GM23338 (cell line): ENCODE measurements around the gene CHST15. TPM values are rescaled to one million over a fixed set of nuclear protein-coding genes. Genes with fewer than 3 reads are reported as not detected.

ENCODE experiments used
- ATAC-seq: fragments of 200-7000 bp; cut with Tn5 transposase; 3 replicates; pipeline ENCODE4 v1.9.1; 2020
- DNase-seq: peaks from one replicate; pipeline ENCODE4 v3.0.0-alpha.2; 2015; ENCODE audit warnings: low spot score
- H2AFZ ChIP-seq: fragments of 200-600 bp; sonication (generic); 2 replicates; pipeline ENCODE4 v1.8.0; 2016; ENCODE audit warnings: antibody characterized with exemption, mild to moderate bottlenecking, moderate library complexity
- H3F3A ChIP-seq: fragments of 200-600 bp; sonication (generic); replicated peaks from 2 replicates; pipeline ENCODE4 v1.8.0; 2017; ENCODE audit warnings: antibody characterized with exemption, mixed run types, low read depth
- H3K27ac ChIP-seq: fragments of 200-600 bp; sonication (generic); 2 replicates; pipeline ENCODE4 v1.6.1; 2016; ENCODE audit warnings: low read depth
- H3K27me3 ChIP-seq: fragments of 200-600 bp; sonication (generic); 2 replicates; pipeline ENCODE4 v1.8.0; 2016; ENCODE audit warnings: mild to moderate bottlenecking, mixed run types, moderate library complexity; ENCODE audit not compliant: insufficient read depth
- H3K36me3 ChIP-seq: fragments of 200-600 bp; sonication (generic); 2 replicates; pipeline ENCODE4 v1.8.0; 2016; ENCODE audit warnings: mild to moderate bottlenecking; ENCODE audit not compliant: insufficient read depth
- H3K4me1 ChIP-seq: fragments of 200-600 bp; sonication (generic); 2 replicates; pipeline ENCODE4 v1.8.0; 2016; ENCODE audit warnings: mild to moderate bottlenecking, moderate library complexity; ENCODE audit not compliant: insufficient read depth
- H3K4me2 ChIP-seq: fragments of 200-600 bp; sonication (generic); 2 replicates; pipeline ENCODE4 v1.7.1; 2017; ENCODE audit warnings: mixed run types
- H3K4me3 ChIP-seq: fragments of 200-600 bp; sonication (generic); 2 replicates; pipeline ENCODE4 v1.6.1; 2016; ENCODE audit warnings: mixed run types
- H3K79me2 ChIP-seq: fragments of 200-600 bp; sonication (generic); replicated peaks from 2 replicates; pipeline ENCODE4 v1.8.0; 2017; ENCODE audit warnings: mild to moderate bottlenecking; ENCODE audit not compliant: insufficient read depth
- H3K9me2 ChIP-seq: fragments of 200-600 bp; sonication (generic); 2 replicates; pipeline ENCODE4 v1.8.0; 2017; ENCODE audit not compliant: insufficient read depth
- H4K20me1 ChIP-seq: fragments of 200-600 bp; sonication (generic); replicated peaks from 2 replicates; pipeline ENCODE4 v1.8.0; 2017; ENCODE audit warnings: mild to moderate bottlenecking; ENCODE audit not compliant: insufficient read depth
- H3K27ac Mint-ChIP-seq: 2 replicates; pipeline ENCODE4 v1.8.0; 2020; ENCODE audit warnings: inconsistent platforms, mild to moderate bottlenecking, moderate library complexity, mixed read lengths
- H3K27me3 Mint-ChIP-seq: 3 replicates; pipeline ENCODE4 v1.8.0; 2022; ENCODE audit warnings: low read depth, mild to moderate bottlenecking, moderate library complexity, mixed read lengths, inconsistent platforms; ENCODE audit not compliant: insufficient read depth, poor library complexity
- H3K36me3 Mint-ChIP-seq: 3 replicates; pipeline ENCODE4 v1.8.0; 2021; ENCODE audit warnings: low read depth, mild to moderate bottlenecking, inconsistent platforms, moderate library complexity, mixed read lengths
- H3K4me1 Mint-ChIP-seq: 3 replicates; pipeline ENCODE4 v1.8.0; 2020; ENCODE audit warnings: mild to moderate bottlenecking, inconsistent platforms, mixed read lengths
- H3K4me3 Mint-ChIP-seq: 3 replicates; pipeline ENCODE4 v1.8.0; 2021; ENCODE audit warnings: moderate library complexity, mild to moderate bottlenecking, inconsistent platforms, mixed read lengths
- H3K9me3 Mint-ChIP-seq: 3 replicates; pipeline ENCODE4 v1.8.0; 2020; ENCODE audit warnings: moderate library complexity, mild to moderate bottlenecking, inconsistent platforms, mixed read lengths
- CREB1 ChIP-seq: fragments of 250-450 bp; sonication (Bioruptor Pico); IDR thresholded peaks from 2 replicates; pipeline ENCODE4 v1.5.0; 2020; ENCODE audit warnings: low read depth, mild to moderate bottlenecking, moderate library complexity
- EZH2 ChIP-seq: fragments of 200-600 bp; sonication (generic); IDR thresholded peaks from one replicate; pipeline ENCODE4 v1.8.0; 2017; ENCODE audit warnings: antibody characterized with exemption, mild to moderate bottlenecking, low read depth; ENCODE audit not compliant: unreplicated experiment
- EZH2phosphoT487 ChIP-seq: fragments of 200-600 bp; sonication (generic); IDR thresholded peaks from one replicate; pipeline ENCODE4 v1.8.1; 2018; ENCODE audit warnings: antibody characterized with exemption; ENCODE audit not compliant: unreplicated experiment
- JUNB ChIP-seq: IDR thresholded peaks from one replicate; pipeline ENCODE4 v1.6.1; 2016; ENCODE audit warnings: antibody characterized with exemption; ENCODE audit not compliant: unreplicated experiment
- NANOG ChIP-seq: IDR thresholded peaks from 2 replicates; pipeline ENCODE4 v1.6.1; 2016; ENCODE audit warnings: antibody characterized with exemption, borderline replicate concordance
- STAT1 ChIP-seq: IDR thresholded peaks from one replicate; pipeline ENCODE4 v1.6.1; 2016; ENCODE audit warnings: antibody characterized with exemption; ENCODE audit not compliant: unreplicated experiment
- ZNF114 ChIP-seq: fragments of 250-450 bp; sonication (Bioruptor Pico); IDR thresholded peaks from 2 replicates; pipeline ENCODE4 v1.5.0; 2020; ENCODE audit warnings: mild to moderate bottlenecking, moderate library complexity
- ZNF331 ChIP-seq: fragments of 250-450 bp; sonication (Bioruptor Pico); IDR thresholded peaks from 2 replicates; pipeline ENCODE4 v1.5.0; 2020; ENCODE audit warnings: low read depth, mild to moderate bottlenecking, moderate library complexity
- polyA plus RNA-seq: library from polyadenylated mRNA; unstranded; fragments of >200 nt; fragmentation: Nextera tagmentation; extraction: Ambion mirVana; gene quantifications from 2 replicates; pipeline ENCODE4 v1.2.1, GENCODE V29; 2016
- total RNA-seq: library from RNA; depleted of rRNA; stranded (reverse); fragments of >200 nt; shearing (Covaris generic); gene quantifications from 2 replicates; pipeline ENCODE4 v1.2.3, GENCODE V29; 2014
- TF ChIP-seq, protein P1 (sequence below): IDR thresholded peaks from one replicate; pipeline ENCODE4 v1.6.1; 2018; ENCODE audit warnings: antibody characterized with exemption; ENCODE audit not compliant: unreplicated experiment
- TF ChIP-seq, protein P2 (sequence below): fragments of 250-450 bp; sonication (Bioruptor Pico); IDR thresholded peaks from 2 replicates; pipeline ENCODE4 v1.5.0; 2020; ENCODE audit warnings: mild to moderate bottlenecking, moderate library complexity

CHST15 gene
- total and polyA plus RNA-seq, 2 experiments from 2014 or later = 2.6 to 11.2 TPM

DNA sequence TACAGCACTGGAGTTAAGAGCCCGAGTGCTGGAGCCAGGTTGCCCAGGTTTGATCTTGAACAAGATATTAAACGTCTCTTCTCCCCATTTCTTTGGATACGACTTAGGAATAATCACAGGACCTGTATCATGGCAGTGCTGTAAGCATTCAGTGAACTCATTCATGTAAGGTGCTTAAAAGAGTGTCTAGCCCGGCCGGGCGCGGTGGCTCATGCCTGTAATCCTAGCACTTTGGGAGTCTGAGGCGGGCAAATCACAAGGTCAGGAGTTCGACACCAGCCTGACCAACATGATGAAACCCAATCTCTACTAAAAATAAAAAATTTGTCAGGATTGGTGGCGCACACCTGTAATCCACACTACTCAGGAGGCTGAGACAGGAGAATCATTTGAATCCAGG lies 40.8 kb downstream of the CHST15 start:
- H3K36me3 ChIP-seq = no peaks in the 10 kb centered on the region
- no peaks in the 10 kb centered on the region for H3K27me3 ChIP-seq
- peaks cover 46% of the 10 kb centered on the region for H3K4me1 Mint-ChIP-seq
- peaks cover 33% of the 10 kb centered on the region for H3K4me1 ChIP-seq
- no peak overlapping the region for H3K4me2 ChIP-seq
- no peaks in the 10 kb centered on the region for H3K36me3 Mint-ChIP-seq
- H4K20me1 ChIP-seq = no peaks in the 10 kb centered on the region
- no peak overlapping the region for H2AFZ ChIP-seq
- no peak for TF ChIP-seq CREB1 (CRISPR knock-in tag)
- TF ChIP-seq NANOG = no peak
- TF ChIP-seq ZNF114 (CRISPR knock-in tag) = no peak
- TF ChIP-seq STAT1 = no peak
- no peak for TF ChIP-seq JUNB
- TF ChIP-seq ZNF331 (CRISPR knock-in tag) = no peak
- no peak for TF ChIP-seq EZH2phosphoT487
- TF ChIP-seq, protein P1, sequence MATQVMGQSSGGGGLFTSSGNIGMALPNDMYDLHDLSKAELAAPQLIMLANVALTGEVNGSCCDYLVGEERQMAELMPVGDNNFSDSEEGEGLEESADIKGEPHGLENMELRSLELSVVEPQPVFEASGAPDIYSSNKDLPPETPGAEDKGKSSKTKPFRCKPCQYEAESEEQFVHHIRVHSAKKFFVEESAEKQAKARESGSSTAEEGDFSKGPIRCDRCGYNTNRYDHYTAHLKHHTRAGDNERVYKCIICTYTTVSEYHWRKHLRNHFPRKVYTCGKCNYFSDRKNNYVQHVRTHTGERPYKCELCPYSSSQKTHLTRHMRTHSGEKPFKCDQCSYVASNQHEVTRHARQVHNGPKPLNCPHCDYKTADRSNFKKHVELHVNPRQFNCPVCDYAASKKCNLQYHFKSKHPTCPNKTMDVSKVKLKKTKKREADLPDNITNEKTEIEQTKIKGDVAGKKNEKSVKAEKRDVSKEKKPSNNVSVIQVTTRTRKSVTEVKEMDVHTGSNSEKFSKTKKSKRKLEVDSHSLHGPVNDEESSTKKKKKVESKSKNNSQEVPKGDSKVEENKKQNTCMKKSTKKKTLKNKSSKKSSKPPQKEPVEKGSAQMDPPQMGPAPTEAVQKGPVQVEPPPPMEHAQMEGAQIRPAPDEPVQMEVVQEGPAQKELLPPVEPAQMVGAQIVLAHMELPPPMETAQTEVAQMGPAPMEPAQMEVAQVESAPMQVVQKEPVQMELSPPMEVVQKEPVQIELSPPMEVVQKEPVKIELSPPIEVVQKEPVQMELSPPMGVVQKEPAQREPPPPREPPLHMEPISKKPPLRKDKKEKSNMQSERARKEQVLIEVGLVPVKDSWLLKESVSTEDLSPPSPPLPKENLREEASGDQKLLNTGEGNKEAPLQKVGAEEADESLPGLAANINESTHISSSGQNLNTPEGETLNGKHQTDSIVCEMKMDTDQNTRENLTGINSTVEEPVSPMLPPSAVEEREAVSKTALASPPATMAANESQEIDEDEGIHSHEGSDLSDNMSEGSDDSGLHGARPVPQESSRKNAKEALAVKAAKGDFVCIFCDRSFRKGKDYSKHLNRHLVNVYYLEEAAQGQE = no peak
- no peak for TF ChIP-seq EZH2
- no peak overlapping the region for H3K4me3 Mint-ChIP-seq
- peaks cover 8% of the 10 kb centered on the region for H3K27me3 Mint-ChIP-seq
- no peaks in the 10 kb centered on the region for H3F3A ChIP-seq
- DNase-seq (no peak), ATAC-seq (no peak)
- no peak overlapping the region for H3K4me3 ChIP-seq
- H3K9me2 ChIP-seq = no peaks in the 10 kb centered on the region; the same call in 1 of the 2 replicates
- H3K79me2 ChIP-seq = 0 out of 2 replicates have a peak, but pooled peaks cover 10% of the 10 kb centered on the region
- H3K27ac ChIP-seq = no peak overlapping the region
- H3K27ac Mint-ChIP-seq = no peak overlapping the region
- H3K9me3 Mint-ChIP-seq = no peaks in the 10 kb centered on the region

DNA sequence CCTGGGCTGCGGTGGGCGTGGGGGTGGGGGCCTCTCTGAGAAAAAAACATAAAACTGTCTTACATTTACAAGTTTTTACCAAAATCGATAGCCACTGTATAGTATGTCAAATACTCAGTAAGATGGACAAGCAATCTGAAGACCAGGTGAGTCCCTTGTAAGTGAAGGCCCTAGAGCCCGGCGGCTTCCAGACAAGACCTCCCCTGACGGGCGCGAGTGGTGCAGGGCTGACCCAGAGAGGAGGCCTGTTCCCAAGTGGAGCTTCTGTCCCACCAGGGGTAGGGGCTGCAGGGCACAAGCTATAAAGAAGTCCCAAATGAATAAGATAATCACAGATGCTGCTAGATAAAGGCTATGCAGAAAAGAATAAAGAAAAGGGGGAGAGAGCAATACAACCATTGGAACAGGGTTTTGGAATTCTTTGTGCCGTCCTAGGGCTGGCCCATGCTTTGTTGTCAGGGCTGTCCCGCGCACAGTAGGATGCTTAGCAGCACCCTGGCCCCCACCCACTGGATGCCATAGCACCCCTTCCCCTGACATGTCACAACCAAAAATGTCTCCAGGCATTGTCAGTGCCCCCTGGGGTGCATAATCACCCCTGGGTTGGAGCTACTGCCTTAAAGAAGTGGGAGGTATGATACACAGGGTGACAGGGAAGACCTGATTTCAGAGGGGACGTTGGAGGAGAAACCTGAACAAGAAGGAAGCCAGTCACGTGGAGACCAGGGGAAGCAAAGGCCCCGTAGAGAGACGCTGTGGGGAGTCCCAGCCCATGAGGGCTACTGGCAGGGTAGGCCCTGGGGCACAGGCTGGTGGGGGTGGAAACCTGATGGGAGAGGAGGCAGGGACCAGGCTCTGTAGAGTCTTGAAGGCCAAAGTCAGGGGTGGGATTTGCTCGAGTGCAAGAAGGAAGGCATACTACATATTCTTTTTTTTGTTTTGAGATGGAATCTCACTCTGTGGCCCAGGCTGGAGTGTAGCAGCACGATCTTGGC lies 43.1 kb downstream of the CHST15 start:
- no peak overlapping the region for H3K27ac ChIP-seq
- H4K20me1 ChIP-seq = no peaks in the 10 kb centered on the region
- no peak for TF ChIP-seq STAT1
- TF ChIP-seq EZH2phosphoT487 = no peak
- TF ChIP-seq, protein P2, sequence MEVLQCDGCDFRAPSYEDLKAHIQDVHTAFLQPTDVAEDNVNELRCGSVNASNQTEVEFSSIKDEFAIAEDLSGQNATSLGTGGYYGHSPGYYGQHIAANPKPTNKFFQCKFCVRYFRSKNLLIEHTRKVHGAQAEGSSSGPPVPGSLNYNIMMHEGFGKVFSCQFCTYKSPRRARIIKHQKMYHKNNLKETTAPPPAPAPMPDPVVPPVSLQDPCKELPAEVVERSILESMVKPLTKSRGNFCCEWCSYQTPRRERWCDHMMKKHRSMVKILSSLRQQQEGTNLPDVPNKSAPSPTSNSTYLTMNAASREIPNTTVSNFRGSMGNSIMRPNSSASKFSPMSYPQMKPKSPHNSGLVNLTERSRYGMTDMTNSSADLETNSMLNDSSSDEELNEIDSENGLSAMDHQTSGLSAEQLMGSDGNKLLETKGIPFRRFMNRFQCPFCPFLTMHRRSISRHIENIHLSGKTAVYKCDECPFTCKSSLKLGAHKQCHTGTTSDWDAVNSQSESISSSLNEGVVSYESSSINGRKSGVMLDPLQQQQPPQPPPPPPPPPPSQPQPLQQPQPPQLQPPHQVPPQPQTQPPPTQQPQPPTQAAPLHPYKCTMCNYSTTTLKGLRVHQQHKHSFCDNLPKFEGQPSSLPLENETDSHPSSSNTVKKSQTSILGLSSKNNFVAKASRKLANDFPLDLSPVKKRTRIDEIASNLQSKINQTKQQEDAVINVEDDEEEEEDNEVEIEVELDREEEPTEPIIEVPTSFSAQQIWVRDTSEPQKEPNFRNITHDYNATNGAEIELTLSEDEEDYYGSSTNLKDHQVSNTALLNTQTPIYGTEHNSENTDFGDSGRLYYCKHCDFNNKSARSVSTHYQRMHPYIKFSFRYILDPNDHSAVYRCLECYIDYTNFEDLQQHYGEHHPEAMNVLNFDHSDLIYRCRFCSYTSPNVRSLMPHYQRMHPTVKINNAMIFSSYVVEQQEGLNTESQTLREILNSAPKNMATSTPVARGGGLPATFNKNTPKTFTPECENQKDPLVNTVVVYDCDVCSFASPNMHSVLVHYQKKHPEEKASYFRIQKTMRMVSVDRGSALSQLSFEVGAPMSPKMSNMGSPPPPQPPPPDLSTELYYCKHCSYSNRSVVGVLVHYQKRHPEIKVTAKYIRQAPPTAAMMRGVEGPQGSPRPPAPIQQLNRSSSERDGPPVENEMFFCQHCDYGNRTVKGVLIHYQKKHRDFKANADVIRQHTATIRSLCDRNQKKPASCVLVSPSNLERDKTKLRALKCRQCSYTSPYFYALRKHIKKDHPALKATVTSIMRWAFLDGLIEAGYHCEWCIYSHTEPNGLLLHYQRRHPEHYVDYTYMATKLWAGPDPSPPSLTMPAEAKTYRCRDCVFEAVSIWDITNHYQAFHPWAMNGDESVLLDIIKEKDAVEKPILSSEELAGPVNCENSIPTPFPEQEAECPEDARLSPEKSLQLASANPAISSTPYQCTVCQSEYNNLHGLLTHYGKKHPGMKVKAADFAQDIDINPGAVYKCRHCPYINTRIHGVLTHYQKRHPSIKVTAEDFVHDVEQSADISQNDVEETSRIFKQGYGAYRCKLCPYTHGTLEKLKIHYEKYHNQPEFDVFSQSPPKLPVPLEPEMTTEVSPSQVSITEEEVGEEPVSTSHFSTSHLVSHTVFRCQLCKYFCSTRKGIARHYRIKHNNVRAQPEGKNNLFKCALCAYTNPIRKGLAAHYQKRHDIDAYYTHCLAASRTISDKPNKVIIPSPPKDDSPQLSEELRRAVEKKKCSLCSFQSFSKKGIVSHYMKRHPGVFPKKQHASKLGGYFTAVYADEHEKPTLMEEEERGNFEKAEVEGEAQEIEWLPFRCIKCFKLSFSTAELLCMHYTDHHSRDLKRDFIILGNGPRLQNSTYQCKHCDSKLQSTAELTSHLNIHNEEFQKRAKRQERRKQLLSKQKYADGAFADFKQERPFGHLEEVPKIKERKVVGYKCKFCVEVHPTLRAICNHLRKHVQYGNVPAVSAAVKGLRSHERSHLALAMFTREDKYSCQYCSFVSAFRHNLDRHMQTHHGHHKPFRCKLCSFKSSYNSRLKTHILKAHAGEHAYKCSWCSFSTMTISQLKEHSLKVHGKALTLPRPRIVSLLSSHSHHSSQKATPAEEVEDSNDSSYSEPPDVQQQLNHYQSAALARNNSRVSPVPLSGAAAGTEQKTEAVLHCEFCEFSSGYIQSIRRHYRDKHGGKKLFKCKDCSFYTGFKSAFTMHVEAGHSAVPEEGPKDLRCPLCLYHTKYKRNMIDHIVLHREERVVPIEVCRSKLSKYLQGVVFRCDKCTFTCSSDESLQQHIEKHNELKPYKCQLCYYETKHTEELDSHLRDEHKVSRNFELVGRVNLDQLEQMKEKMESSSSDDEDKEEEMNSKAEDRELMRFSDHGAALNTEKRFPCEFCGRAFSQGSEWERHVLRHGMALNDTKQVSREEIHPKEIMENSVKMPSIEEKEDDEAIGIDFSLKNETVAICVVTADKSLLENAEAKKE (CRISPR knock-in tag) = no peak
- TF ChIP-seq NANOG = no peak

More for the DNA sequence above, 43.1 kb downstream of the CHST15 start:
- no peak overlapping the region for H3K4me3 Mint-ChIP-seq
- Histone ChIP-seq H3K79me2 (peaks cover 10% of the 10 kb centered on the region; the same call in 1 of the 2 replicates), H3K9me2 (no peaks in the 10 kb centered on the region; the same call in 1 of the 2 replicates), H3K36me3 (no peaks in the 10 kb centered on the region), H3K4me3 (no peak overlapping the region), H3F3A (no peaks in the 10 kb centered on the region), H3K4me1 (peaks cover 32% of the 10 kb centered on the region), H3K27me3 (no peaks in the 10 kb centered on the region), H2AFZ (no peak overlapping the region), H3K4me2 (no peak overlapping the region)
- H3K4me1 Mint-ChIP-seq = peaks cover 42% of the 10 kb centered on the region
- H3K27me3 Mint-ChIP-seq = peaks cover 12% of the 10 kb centered on the region
- no peak overlapping the region for H3K27ac Mint-ChIP-seq
- ATAC-seq (no peak), DNase-seq (no peak)
- no peaks in the 10 kb centered on the region for H3K36me3 Mint-ChIP-seq
- H3K9me3 Mint-ChIP-seq = no peaks in the 10 kb centered on the region
